Measurements from ENCODE around the gene TMED4.

- TF ChIP-seq POLR2A (IDR thresholded peaks at IDR 0.05) = no peak
- TF ChIP-seq POLR2AphosphoS5 (IDR thresholded peaks at IDR 0.05) = no peak
- TF ChIP-seq CTCF (IDR thresholded peaks at IDR 0.05) = no peak
- no peak for TF ChIP-seq EP300 (IDR thresholded peaks at IDR 0.05; ENCODE audit: low read depth)
Measured at GRCh38 chr7:44530990-44531389, 51.0 kb downstream of the TMED4 start.

Measured in transverse colon (tissue), 4 donors.